Measurements from ENCODE around the gene NCOA3. TPM values are rescaled to one million over a fixed set of nuclear protein-coding genes. Genes with fewer than 3 reads are reported as not detected.
A peak's percentile ranks its signal among the peaks of the same experiment; 100 is the strongest.

The NCOA3 gene
- polyA plus RNA-seq, 3 donors, result 13.5 to 21.8 (median 21.3) TPM

DNA sequence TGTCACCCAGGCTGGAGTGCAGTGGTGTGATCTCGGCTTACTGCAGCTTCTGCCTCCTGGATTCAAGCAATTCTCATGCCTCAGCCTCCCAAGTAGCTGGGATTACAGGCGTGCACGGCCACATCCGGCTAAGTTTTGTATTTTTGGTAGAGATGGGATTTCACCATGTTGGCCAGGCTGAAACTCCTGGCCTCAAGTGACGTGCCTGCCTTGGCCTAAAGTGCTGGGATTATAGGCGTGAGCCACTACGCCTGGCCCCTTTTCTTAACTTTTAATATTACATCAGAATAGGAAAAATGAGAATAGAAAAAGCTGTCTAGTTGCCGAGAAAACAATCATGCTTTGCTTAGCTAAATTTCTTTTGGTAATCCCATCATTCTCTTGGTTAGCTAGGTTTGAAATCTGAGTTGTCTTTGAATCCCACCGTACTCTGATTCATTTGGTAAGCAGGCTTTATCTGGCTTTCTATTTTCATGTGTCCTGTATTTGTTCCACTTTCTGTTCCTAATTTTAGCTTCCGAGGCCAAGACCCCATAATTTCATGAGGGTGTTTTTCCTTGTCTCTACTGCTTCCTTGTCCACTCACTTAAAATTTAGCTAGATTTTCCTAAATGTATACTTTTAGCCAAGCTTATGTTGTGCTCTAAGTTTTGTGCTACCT, 83.5 kb downstream of the NCOA3 start:
- TF ChIP-seq, protein P1, sequence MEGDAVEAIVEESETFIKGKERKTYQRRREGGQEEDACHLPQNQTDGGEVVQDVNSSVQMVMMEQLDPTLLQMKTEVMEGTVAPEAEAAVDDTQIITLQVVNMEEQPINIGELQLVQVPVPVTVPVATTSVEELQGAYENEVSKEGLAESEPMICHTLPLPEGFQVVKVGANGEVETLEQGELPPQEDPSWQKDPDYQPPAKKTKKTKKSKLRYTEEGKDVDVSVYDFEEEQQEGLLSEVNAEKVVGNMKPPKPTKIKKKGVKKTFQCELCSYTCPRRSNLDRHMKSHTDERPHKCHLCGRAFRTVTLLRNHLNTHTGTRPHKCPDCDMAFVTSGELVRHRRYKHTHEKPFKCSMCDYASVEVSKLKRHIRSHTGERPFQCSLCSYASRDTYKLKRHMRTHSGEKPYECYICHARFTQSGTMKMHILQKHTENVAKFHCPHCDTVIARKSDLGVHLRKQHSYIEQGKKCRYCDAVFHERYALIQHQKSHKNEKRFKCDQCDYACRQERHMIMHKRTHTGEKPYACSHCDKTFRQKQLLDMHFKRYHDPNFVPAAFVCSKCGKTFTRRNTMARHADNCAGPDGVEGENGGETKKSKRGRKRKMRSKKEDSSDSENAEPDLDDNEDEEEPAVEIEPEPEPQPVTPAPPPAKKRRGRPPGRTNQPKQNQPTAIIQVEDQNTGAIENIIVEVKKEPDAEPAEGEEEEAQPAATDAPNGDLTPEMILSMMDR (IDR thresholded peaks at IDR 0.05), result no peak
- peaks cover 14% of the 10 kb centered on the region for H3K4me1 Mint-ChIP-seq

DNA sequence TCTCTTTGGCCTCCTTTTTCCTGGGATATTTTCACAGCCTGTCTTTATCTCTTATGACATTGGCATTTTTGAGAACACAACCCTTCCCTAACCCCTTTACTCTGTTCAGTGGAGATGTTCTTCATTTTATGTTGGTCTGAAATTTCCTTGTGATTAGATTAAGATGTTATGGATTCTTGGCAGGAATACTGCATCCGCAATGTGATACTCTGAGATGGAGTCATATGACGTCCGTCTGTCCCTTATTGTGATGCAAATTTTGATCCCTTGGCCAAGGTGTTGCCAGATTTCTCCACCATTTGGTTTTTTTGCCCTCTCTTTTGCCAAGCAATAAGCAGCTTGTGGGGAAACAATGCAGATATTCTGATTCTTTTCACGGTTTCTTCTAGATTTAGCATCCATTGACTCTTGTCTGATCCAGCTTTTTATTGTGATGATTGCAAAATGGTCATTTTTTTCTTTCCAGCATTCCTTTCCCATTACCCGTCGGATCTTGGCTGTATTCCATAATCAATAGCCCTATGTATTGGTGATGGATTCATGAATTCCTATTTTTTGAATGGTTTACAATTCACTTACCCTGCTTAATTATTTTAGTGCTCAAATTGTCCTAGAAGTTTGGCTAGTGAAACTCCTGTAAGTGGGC, 85.1 kb downstream of the NCOA3 start:
- no peaks in the 10 kb centered on the region for H3K27me3 ChIP-seq (ENCODE audit: control insufficient read depth in 2 of 2, insufficient read depth in 2 of 2, low read length in 2 of 2)
- 93% methylated on average over 3 of the region's 6 CpGs for WGBS (ENCODE audit: insufficient coverage)
- intact Hi-C loops (cut with micrococcal nuclease), result no loop called here
- H3K9me3 ChIP-seq (replicated peaks in 1 of 2; ENCODE audit: control insufficient read depth in 1 of 2, insufficient read depth in 1 of 2, low read length in 2 of 2), result no peaks in the 10 kb centered on the region
- TF ChIP-seq, protein P1 (IDR thresholded peaks at IDR 0.05), result no peak
- H3K4me3 ChIP-seq (replicated peaks in 1 of 3; ENCODE audit: low read depth in 2 of 3, low read length in 3 of 3), result no peak overlapping the region
- H3K9me3 Mint-ChIP-seq, result no peaks in the 10 kb centered on the region
- H3K9ac ChIP-seq (ENCODE audit: insufficient read depth, low read length, poor library complexity, severe bottlenecking), result no peak overlapping the region
- H3K4me2 ChIP-seq (replicated peaks; ENCODE audit: extremely low read depth, low read length, poor library complexity, severe bottlenecking), result no peak overlapping the region
- no peak overlapping the region for H2AFZ ChIP-seq (ENCODE audit: insufficient read depth, low read depth, low read length, poor library complexity, severe bottlenecking)
- H3K4me1 ChIP-seq (ENCODE audit: control insufficient read depth in 1 of 2, insufficient read depth in 2 of 2, low read length in 2 of 2), result peaks cover 3 to 6% of the 10 kb centered on the region in 2 donors
- no peak overlapping the region for H3K27ac ChIP-seq (ENCODE audit: low read depth in 1 of 2, low read length in 2 of 2)
- H4K20me1 ChIP-seq (ENCODE audit: insufficient read depth, low read length), result peaks cover 100% of the 10 kb centered on the region
- peaks cover 19 to 64% of the 10 kb centered on the region in 2 donors for H3K36me3 ChIP-seq (replicated peaks in 1 of 2; ENCODE audit: control insufficient read depth in 1 of 2, insufficient read depth in 2 of 2, low read length in 2 of 2)
- peaks cover 14% of the 10 kb centered on the region for H3K4me1 Mint-ChIP-seq
- peaks cover 82% of the 10 kb centered on the region for H3K79me2 ChIP-seq (ENCODE audit: insufficient read depth, low read length)
- H3K27ac Mint-ChIP-seq, result no peak overlapping the region
- H3K27me3 Mint-ChIP-seq (ENCODE audit: low read depth in 3 of 3), result peaks cover 0 to 2% (median 0%) of the 10 kb centered on the region in 3 donors
- no peak overlapping the region for H3K4me3 Mint-ChIP-seq
- no peak for DNase-seq
- peaks cover 51 to 74% of the 10 kb centered on the region in 2 donors for H3K36me3 Mint-ChIP-seq

More for the DNA sequence above, 83.5 kb downstream of the NCOA3 start:
- Histone ChIP-seq H3K4me2 (replicated peaks; ENCODE audit: extremely low read depth, low read length, poor library complexity, severe bottlenecking) (no peak overlapping the region), H3K36me3 (replicated peaks in 1 of 2; ENCODE audit: control insufficient read depth in 1 of 2, insufficient read depth in 2 of 2, low read length in 2 of 2) (peaks cover 19 to 50% of the 10 kb centered on the region in 2 donors), H4K20me1 (ENCODE audit: insufficient read depth, low read length) (peaks cover 100% of the 10 kb centered on the region), H2AFZ (ENCODE audit: insufficient read depth, low read depth, low read length, poor library complexity, severe bottlenecking) (no peak overlapping the region), H3K27me3 (ENCODE audit: control insufficient read depth in 2 of 2, insufficient read depth in 2 of 2, low read length in 2 of 2) (no peaks in the 10 kb centered on the region), H3K9ac (ENCODE audit: insufficient read depth, low read length, poor library complexity, severe bottlenecking) (no peak overlapping the region), H3K79me2 (ENCODE audit: insufficient read depth, low read length) (peaks cover 83% of the 10 kb centered on the region), H3K4me1 (ENCODE audit: control insufficient read depth in 1 of 2, insufficient read depth in 2 of 2, low read length in 2 of 2) (peaks cover 3 to 6% of the 10 kb centered on the region in 2 donors), H3K27ac (ENCODE audit: low read depth in 1 of 2, low read length in 2 of 2) (peak overlapping the region in 1 of 2 donors; percentile 34), H3K9me3 (replicated peaks in 1 of 2; ENCODE audit: control insufficient read depth in 1 of 2, insufficient read depth in 1 of 2, low read length in 2 of 2) (no peaks in the 10 kb centered on the region), H3K4me3 (replicated peaks in 1 of 3; ENCODE audit: low read depth in 2 of 3, low read length in 3 of 3) (no peak overlapping the region)
- Mint-ChIP-seq H3K27ac (peak overlapping the region in 4 of 7 donors; percentile 63 to 80 (median 74)), H3K36me3 (peaks cover 44 to 63% of the 10 kb centered on the region in 2 donors), H3K4me3 (no peak overlapping the region), H3K27me3 (ENCODE audit: low read depth in 3 of 3) (peaks cover 0 to under 1% (median 0%) of the 10 kb centered on the region in 3 donors), H3K9me3 (no peaks in the 10 kb centered on the region)
- no CpG with 5 or more reads among the region's 10 CpGs for WGBS (ENCODE audit: insufficient coverage)
- DNase-seq, result no peak
- intact Hi-C loops (cut with micrococcal nuclease), result no loop called here

Measured in CD14-positive monocyte (primary cell).